HPDE6-E6E7 (cell line): ENCODE results near the gene HCN3.
"Not testable (repeated sequence)": the region's sequence is repeated elsewhere in the genome, so short reads cannot be mapped to it uniquely, and the experiment has no call there.

ENCODE experiments used
- DNase-seq: peaks from one replicate; pipeline ENCODE4 v3.0.0; 2011; ENCODE audit warnings: missing footprints; ENCODE audit errors: extremely low spot score

Gene HCN3

DNA sequence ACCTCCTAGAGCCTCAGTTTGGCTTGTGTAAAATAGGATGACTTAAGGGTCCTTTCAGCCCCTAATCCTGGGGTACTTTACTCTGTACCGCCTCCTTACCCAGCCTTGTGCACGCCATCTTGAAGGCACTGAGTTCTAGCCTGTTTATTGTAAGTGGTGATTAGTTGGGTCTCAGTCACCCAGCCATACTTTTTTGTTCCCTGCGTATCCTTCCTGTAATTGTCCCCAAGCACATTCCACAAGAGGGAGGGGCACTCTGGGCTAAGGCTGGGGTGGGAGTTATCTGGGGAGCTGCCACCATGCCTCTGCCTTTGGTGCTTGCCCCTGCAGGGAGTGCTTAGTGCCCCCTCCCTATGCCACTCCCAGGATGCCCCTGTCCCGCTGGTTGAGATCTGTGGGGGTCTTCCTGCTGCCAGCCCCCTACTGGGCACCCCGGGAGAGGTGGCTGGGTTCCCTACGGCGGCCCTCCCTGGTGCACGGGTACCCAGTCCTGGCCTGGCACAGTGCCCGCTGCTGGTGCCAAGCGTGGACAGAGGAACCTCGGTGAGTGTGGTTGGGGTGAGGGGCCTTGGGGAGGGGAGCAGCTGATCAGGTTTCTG is 32.3 kb downstream of the HCN3 start:
- DNase-seq = no peak

- DNase-seq = no peak
These were observed 36.0 kb downstream of the HCN3 start for GRCh38 chr1:155313261-155313660.

- DNase-seq = no peak
These were observed 39.7 kb downstream of the HCN3 start for GRCh38 chr1:155316922-155317321.

- no peak for DNase-seq
These were observed 40.8 kb downstream of the HCN3 start for GRCh38 chr1:155318082-155318481.

- no peak for DNase-seq
These were observed 42.3 kb downstream of the HCN3 start for GRCh38 chr1:155319536-155319935.

- DNase-seq = no peak
These were observed 43.0 kb downstream of the HCN3 start for GRCh38 chr1:155320252-155320651.

DNA sequence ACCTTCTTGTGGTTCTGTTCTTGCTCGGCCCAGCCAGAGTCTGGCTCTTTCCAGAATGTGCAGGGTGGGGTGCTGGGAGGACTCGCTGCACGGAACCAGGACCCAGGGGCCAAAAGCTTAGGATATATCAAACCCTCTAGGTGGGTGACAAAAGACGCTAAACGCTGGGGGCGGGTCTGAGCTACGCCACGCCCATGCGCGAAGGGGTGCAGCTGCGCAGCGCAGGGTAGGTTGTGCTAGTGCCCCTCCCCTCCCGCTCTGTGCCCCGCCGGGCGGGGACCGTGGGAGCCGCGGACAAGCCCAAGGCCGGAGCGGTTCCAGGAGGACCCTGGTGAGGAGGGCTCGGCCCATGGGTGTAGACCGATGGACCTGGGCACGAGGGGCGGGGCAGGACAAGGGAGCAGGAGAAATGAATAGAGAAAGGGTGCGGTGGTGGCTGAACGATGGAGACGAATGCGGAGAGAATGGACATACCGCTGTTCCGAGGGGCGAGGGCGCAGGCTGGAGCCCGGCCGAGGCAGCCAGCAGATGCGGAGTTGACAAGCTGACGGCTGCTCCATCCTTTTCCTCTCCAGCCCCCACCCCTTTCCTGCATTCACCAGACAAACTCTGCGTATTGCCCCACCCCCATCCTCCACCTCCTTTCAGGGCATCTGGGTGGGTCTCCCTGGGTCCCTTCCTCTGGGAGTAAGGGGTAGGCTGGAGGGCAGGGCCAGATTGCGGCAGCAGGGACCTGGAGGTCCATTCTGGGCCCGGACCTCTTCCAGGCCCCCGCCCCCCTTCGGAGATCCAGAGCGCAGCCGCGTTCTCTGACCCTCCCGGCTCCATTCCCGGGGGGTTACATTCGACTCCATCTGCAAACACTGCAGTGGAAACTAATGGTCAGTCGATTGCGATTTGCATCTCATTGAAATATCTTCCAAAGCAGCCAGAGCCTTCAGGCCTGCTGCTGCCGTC is 43.7 kb downstream of the HCN3 start, which contains the start of gene RUSC1:
Gene RUSC1 (plus strand): TSS at position 234 of the 957 bp plus-strand sequence. CDS start 880 bp downstream, outside the sequence.
- DNase-seq = no peak

DNA sequence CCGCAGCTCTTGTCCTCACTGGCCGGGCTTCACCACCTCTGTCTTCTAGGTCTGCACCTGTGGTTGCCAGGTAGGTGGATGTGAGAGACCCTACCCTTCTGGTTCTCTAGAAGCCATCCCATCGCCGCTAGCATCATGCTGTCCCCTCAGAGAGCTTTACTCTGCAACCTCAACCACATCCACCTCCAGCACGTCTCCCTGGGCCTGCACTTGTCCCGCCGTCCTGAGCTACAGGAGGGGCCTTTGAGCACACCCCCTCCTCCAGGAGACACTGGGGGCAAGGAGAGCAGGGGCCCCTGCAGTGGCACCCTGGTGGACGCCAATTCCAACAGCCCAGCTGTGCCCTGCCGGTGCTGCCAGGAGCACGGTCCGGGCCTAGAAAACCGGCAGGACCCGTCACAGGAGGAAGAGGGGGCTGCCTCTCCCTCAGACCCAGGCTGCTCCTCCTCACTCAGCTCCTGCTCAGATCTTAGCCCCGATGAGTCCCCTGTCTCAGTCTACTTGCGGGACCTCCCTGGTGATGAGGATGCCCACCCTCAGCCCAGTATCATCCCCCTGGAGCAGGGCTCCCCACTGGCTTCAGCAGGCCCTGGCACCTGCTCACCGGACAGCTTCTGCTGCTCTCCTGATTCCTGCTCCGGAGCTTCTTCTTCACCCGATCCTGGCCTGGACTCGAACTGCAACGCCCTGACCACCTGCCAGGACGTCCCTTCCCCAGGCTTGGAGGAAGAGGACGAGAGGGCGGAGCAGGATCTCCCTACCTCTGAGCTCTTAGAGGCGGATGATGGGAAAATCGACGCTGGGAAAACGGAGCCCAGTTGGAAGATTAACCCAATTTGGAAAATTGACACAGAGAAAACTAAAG is 44.6 kb downstream of the HCN3 start:
- no peak for DNase-seq

GRCh38 chr1:155322571-155322952 is 45.3 kb downstream of the HCN3 start:
- no peak for DNase-seq

DNA sequence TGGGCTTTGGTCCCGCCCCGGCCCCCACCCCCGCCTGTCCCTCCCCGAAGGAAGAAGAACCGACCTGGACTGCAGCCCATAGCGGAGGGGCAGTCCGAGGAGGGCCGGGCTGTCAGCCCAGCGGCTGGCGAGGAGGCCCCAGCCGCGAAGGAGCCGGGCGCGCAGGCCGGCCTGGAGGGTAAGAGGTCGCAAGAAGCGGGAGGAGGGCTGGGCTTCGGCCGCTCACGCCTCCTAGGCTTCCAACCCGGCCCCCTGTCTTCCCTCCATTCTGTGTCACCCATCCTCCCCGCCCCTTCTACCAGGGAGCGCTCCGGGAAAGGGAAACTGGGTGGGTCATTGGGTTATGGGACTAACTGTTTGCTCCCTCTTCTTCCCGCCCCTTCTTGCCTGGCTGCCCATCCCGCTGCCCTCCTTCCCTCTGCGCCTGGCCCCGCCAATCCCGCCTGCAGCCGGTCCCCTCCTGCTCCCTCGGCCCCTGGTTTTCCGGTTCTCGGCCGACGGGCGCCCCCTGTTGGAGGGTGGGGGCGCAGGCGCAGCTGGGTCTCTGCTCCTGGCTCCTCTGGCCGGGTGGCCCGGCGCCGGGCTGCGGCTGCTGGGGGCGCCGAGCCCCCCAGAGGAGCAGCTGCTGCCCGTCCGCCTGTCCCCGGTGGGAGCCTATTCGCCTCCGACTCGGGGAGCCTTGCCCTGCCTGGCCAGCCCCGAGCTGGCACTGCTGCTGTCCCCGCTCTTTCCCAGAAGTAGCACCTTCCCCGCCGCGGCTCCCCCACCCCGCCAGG is 45.9 kb downstream of the HCN3 start:
- DNase-seq = peak; percentile 88

DNA sequence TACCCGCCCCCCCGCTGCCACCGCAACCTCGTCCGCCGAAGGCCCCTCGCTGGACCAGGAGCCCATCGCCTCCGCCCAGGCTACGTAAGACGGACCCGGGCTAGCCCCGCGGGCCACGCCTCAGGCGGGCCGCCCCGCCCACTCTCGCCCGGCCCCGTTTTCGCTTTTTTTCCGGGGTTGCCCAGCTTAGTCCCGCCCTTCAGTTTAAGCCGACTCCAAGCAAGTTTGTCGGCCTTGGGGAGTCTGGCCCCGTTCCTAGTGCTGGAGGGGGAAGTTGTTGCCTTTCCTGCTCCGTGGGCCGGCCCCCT is 46.4 kb downstream of the HCN3 start:
- DNase-seq = peak; percentile 74

DNA sequence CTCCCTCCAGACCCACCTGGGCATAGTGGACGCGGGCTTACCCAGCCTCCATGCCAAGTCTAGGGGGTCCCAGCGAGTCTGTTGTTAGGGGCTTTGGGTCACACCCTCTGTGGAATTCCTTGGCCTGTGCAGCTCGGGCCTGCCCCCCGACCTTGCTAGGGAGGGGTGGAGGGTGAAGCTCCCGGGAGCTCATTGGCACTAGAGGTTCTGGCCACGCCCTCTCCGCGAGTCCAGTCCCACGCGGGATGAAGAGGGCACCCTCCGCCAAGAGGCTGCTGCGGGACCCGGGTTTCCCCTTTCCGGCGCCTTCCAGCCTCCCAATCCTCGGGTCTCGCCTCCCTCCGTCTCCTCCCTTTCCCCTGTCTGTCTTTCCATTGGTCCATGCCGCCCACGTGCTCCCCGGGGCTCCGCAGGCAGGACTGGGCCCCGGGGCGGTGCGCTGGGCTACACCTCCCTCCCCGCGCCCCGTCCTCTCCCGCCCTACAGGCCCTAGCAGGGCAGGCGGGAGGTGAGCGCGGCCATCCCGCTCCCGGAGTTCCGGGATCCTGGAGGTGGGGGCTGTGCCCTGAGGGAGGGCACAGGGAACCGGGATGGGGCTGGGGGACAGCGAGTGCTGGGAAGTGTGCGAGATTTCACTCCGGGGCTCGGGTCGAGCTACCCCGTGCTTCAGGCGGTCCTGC is 46.9 kb downstream of the HCN3 start:
- peak; percentile 93 for DNase-seq

DNA sequence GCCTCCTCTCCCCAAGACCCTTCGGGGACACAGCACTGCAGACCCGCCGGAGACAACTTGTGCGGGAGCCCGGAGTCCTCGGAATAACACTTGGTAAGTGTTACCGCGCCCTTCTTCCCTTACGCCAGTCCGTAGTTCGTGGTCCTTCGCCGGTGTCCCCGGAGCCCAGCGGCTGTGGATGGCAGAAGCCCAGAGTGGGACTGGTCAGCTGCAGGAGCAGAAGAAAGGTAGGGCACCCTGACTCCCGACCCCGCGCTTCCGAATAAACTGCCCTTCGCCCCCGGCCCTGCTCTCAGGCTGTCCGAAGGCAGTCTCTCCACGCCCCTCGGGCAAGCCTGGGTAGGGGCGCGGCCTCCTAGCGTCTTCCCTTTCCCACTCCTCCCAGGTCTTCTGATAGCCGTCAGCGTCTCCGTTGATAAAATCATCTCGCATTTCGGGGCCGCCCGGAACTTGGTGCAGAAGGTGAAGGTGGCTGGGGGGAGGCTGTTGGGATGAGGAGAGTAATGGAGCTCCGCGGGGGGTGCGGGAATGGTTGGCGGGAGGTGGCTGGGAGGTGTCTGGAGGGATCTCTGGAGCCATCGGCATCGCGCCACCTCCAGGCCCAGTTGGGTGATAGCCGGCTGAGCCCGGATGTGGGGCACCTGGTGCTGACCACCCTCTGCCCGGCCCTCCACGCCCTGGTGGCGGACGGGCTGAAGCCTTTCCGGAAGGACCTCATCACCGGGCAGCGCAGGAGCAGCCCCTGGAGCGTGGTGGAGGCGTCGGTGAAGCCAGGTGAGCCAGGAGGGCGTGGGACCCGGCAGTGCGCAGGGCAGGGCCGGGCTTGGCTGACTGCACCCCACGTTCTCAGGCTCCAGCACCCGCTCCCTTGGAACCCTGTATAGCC is 47.7 kb downstream of the HCN3 start:
- DNase-seq = no peak

GRCh38 chr1:155325603-155325893 is 48.3 kb downstream of the HCN3 start:
- DNase-seq = no peak

DNA sequence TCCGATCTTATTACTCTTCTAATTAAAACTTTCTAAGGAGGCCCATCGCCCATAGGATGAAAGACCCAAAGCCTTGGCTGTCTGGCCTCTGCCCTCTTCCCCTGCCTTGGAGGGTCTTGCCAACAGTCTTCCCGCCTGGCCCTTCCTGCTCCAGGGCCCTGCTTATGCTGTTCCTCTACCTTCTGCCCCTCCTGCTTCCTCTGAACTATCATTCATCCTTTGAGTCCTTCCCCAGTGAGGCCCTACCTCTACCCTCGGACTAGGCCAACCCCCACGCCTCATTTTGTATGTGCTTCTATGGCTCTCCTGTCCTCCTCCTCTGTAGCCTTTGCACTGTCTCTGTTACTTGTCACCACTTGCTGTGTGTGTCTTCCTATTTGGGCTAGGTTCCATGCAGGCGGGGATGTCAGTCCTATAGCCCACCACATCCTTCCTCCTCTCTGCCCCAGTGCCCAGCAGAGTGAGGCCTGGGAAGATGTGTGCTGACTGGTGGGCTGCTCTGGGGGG is 48.8 kb downstream of the HCN3 start:
- no peak for DNase-seq

DNA sequence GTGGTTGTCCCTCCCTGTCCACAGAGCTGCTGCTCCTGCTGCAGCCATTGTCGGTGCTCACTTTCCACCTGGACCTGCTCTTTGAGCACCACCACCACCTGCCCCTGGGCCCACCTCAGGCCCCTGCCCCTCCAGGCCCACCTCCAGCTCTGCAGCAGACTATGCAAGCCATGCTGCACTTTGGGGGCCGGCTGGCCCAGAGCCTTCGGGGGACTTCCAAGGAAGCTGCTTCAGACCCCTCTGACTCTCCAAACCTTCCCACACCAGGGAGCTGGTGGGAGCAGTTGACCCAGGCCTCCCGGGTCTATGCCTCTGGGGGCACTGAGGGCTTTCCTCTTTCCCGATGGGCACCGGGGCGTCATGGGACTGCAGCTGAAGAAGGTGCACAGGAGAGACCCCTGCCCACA is 49.4 kb downstream of the HCN3 start:
- DNase-seq = no peak

DNA sequence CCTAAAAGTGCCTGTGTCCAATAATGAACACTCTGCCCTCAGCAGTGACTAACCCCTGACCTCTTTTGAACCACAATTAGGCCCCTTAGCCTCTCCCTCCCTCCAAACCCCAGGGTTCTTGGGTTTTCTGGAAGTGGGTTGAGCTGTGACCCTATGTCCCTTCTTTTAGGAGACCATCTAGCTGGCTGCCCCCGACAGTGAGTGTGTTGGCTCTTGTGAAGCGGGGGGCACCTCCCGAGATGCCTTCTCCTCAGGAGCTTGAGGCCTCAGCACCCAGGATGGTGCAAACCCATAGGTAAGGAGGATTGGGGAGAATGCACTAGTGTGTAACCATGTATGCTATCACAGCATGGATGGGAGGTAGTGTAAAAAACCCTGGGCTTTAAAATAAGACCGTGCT is 50.7 kb downstream of the HCN3 start:
- no peak for DNase-seq

DNA sequence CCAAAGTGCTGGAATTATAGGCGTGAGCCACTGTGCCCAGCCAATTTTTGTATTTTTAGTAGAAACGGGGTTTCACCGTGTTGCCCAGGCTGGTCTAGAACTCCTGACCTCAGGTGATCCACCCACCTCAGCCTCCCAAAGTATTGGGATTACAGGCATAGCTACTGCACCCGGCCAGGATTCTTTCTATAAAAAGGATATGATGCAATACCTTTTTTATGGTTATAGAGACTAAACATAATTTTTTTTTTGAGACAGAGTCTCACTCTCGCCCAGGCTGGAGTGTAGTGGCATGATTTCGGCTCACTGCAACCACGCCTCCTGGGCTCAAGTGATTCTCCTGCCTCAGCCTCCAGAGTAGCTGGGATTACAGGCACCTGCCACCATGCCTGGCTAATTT is 51.6 kb downstream of the HCN3 start:
- DNase-seq = not testable (repeated sequence)

DNA sequence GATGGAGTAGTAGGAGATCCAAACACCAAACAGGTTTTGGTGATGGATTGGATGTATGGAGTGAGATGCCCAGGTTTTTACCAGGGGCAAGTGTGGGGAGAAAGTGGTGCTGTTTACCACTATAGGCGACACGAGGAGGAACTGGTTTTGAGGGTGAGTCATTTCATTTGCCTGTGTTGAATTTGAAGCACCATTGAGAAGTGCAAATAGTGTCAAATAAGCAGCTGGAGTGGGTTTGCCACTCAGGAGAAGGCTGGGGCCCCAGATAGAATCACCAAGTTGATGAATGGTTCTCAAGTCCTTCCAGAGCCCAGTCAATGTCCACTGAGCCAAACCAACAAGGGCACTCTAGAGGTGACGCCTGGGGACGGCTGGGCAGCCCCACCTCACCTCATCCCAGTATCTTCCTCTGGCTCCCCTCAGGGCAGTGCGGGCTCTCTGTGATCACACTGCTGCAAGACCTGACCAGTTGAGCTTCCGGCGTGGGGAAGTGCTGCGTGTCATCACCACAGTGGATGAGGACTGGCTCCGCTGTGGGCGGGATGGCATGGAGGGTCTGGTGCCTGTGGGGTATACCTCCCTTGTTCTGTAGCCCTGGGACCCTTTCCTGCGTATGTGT is 52.8 kb downstream of the HCN3 start:
- no peak for DNase-seq

DNA sequence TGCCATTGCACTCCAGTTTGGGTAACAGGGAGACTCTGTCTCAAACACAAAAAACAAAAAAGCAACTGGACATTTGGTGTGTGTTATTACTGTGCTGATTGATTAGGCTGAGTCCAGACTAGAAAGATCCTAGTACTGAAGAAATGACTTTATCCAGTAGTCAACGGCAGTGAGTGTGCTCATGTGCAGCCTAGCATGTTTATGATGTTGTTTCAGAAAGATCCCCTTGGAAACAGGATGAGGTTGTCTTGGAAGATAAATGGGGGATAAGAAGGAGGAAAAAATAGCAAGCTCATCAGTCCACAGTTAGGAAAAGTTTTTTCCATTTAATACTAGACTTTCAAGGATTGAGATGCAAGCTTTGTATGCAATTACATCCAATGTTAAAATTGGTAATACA is 57.7 kb downstream of the HCN3 start:
- no peak for DNase-seq
